Measurements from ENCODE around the gene GPR25. TPM values are rescaled to one million over a fixed set of nuclear protein-coding genes. Genes with fewer than 3 reads are reported as not detected.

The GPR25 gene, protein sequence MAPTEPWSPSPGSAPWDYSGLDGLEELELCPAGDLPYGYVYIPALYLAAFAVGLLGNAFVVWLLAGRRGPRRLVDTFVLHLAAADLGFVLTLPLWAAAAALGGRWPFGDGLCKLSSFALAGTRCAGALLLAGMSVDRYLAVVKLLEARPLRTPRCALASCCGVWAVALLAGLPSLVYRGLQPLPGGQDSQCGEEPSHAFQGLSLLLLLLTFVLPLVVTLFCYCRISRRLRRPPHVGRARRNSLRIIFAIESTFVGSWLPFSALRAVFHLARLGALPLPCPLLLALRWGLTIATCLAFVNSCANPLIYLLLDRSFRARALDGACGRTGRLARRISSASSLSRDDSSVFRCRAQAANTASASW
- not detected in 2 replicates for total RNA-seq (2014; rRNA removed; shearing (Covaris generic); ENCODE audit: low replicate concordance)

DNA sequence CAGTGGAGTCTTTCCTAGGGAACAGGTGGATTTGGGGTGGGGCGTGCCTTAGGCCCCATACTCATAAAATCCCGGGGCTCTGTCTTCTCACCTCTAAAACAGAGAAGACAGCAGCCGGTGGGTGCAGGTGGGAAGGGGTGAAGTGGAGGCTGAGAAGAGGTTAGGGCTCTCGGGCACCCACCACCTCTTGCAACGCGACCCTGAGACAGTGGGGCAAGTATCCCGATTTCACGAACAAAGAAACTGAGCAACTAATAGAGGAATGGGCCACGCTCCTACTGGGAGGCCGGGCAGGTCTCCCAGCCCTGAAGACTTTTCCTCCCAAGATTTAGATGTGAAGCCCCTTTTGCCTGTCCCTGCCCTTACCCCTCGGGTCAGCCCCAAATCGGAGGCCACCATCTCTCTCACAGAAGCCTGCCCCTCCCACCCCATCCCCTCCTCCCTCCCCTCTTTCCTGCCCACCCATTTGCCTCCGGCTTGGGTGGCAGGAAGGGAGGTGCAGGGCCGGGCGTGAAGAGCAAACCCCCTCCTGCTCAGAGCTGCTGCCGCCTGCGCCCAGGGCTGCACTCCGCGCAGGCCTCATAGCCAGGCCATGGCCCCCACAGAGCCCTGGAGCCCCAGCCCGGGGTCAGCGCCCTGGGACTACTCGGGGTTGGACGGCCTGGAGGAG lies at the start of gene GPR25:
Gene GPR25 (plus strand): TSS at position 536 of the 670 bp plus-strand sequence. CDS start 57 bp downstream, at position 593.
- Histone ChIP-seq H4K20me1 (ENCODE audit: insufficient read depth, low read depth, low read length) (no peaks in the 10 kb centered on the region; the same call in 1 of the 2 replicates), H3K4me1 (ENCODE audit: low read length) (peaks cover 10% of the 10 kb centered on the region), H3K36me3 (ENCODE audit: insufficient read depth, low read length) (no peaks in the 10 kb centered on the region), H3K27me3 (ENCODE audit: low read length) (no peaks in the 10 kb centered on the region), H3K9me2 (replicated peaks; ENCODE audit: insufficient read depth, low read length) (no peaks in the 10 kb centered on the region), H3K4me3 (ENCODE audit: low read length) (no peak within 1 kb of the TSS), H3K79me2 (ENCODE audit: low read length) (no peaks in the 10 kb centered on the region), H3K27ac (ENCODE audit: low read length) (no peak within 1 kb of the TSS), H2AFZ (ENCODE audit: low read length) (no peak within 1 kb of the TSS), H3K9me3 (ENCODE audit: low read length) (no peaks in the 10 kb centered on the region), H3K4me2 (ENCODE audit: low read depth, low read length, poor library complexity, severe bottlenecking) (no peak within 1 kb of the TSS), H3K9ac (ENCODE audit: low read length) (no peak within 1 kb of the TSS)
- DNase-seq = no peak

DNA sequence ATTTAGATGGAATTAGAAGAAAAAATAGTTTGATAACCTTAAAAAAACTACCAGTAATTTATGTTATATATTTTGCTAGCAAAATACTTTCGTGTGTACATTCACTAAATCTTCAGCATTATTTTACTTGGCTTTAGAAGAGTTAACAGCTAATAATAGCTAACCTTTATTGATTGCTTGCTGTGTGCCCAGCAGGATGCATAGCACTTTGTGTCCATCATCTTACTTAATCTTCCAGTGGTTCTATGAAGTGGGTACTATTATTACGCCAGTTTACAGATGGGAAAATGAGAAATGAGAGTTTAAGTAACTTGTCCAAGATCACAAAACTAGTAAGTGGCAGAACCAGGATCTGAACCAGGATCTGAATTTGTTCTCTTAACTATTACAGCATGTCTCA lies 41.7 kb upstream of the GPR25 start:
- Histone ChIP-seq H3K9me2 (replicated peaks; ENCODE audit: insufficient read depth, low read length) (no peaks in the 10 kb centered on the region), H3K79me2 (ENCODE audit: low read length) (peaks cover 81% of the 10 kb centered on the region), H3K27me3 (ENCODE audit: low read length) (no peaks in the 10 kb centered on the region), H4K20me1 (ENCODE audit: insufficient read depth, low read depth, low read length) (no peaks in the 10 kb centered on the region), H3K4me3 (ENCODE audit: low read length) (no peak overlapping the region), H3K27ac (ENCODE audit: low read length) (no peak overlapping the region; the same call in 1 of the 2 replicates), H3K9ac (ENCODE audit: low read length) (no peak overlapping the region), H3K9me3 (ENCODE audit: low read length) (no peaks in the 10 kb centered on the region), H3K36me3 (ENCODE audit: insufficient read depth, low read length) (peaks cover 33% of the 10 kb centered on the region), H2AFZ (ENCODE audit: low read length) (no peak overlapping the region), H3K4me1 (ENCODE audit: low read length) (peaks cover 14% of the 10 kb centered on the region; the same call in 1 of the 2 replicates), H3K4me2 (ENCODE audit: low read depth, low read length, poor library complexity, severe bottlenecking) (no peak overlapping the region)
- DNase-seq = no peak

DNA sequence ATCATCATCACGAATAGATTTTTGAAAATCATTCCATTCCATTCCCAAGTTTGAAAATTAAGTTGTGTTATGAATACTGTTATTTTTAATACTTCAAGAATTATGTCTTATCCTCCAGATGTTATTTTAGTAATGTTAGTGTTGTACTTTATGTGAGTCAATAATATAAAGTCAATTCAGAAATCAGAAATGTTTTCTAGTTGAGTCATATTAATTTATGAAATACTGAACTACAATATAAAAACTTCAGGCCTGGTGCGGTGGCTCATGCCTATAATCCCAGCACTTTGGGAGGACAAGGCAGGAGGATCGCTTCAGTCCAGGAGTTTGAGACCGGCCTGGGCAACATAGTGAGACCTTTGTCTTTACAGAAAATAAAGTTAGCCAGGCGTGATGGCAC lies 38.4 kb upstream of the GPR25 start:
- no peak for DNase-seq
- H3K36me3 ChIP-seq (ENCODE audit: insufficient read depth, low read length) = peaks cover 46% of the 10 kb centered on the region
- no peaks in the 10 kb centered on the region for H3K9me2 ChIP-seq (replicated peaks; ENCODE audit: insufficient read depth, low read length)
- H4K20me1 ChIP-seq (ENCODE audit: insufficient read depth, low read depth, low read length) = no peaks in the 10 kb centered on the region
- no peak overlapping the region for H3K9ac ChIP-seq (ENCODE audit: low read length)
- H3K4me2 ChIP-seq (ENCODE audit: low read depth, low read length, poor library complexity, severe bottlenecking) = no peak overlapping the region
- peaks cover 9% of the 10 kb centered on the region for H3K4me1 ChIP-seq (ENCODE audit: low read length)
- H3K4me3 ChIP-seq (ENCODE audit: low read length) = no peak overlapping the region
- H3K27me3 ChIP-seq (ENCODE audit: low read length) = no peaks in the 10 kb centered on the region
- peaks cover 85% of the 10 kb centered on the region for H3K79me2 ChIP-seq (ENCODE audit: low read length)
- H3K27ac ChIP-seq (ENCODE audit: low read length) = no peak overlapping the region
- H3K9me3 ChIP-seq (ENCODE audit: low read length) = no peaks in the 10 kb centered on the region
- H2AFZ ChIP-seq (ENCODE audit: low read length) = no peak overlapping the region

DNA sequence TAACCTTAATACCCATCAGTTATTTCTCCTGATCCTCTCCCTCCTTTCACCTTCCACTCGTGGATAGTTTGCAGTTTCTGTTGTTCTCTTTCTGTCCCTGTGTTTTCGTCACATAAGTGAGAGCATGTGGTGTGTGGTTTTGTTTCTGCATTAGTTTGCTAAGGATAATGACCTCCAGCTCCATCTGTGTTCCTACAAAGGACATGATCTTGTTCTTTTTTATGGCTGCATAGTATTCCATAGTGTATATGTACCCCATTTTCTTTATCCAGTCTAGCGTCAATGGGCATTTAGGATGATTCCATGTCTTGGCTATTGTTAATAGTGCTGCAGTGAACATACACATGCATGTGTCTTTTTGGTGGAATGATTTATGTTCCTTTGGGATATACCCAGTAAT lies 36.6 kb upstream of the GPR25 start:
- H3K4me3 ChIP-seq (ENCODE audit: low read length) = no peak overlapping the region
- no peak overlapping the region for H3K9ac ChIP-seq (ENCODE audit: low read length)
- no peak overlapping the region for H3K27ac ChIP-seq (ENCODE audit: low read length)
- H4K20me1 ChIP-seq (ENCODE audit: insufficient read depth, low read depth, low read length) = no peaks in the 10 kb centered on the region
- no peaks in the 10 kb centered on the region for H3K27me3 ChIP-seq (ENCODE audit: low read length)
- H3K9me2 ChIP-seq (replicated peaks; ENCODE audit: insufficient read depth, low read length) = no peaks in the 10 kb centered on the region
- DNase-seq = no peak
- no peak overlapping the region for H2AFZ ChIP-seq (ENCODE audit: low read length)
- H3K36me3 ChIP-seq (ENCODE audit: insufficient read depth, low read length) = peaks cover 43% of the 10 kb centered on the region
- no peak overlapping the region for H3K4me2 ChIP-seq (ENCODE audit: low read depth, low read length, poor library complexity, severe bottlenecking)
- no peaks in the 10 kb centered on the region for H3K9me3 ChIP-seq (ENCODE audit: low read length)
- peaks cover 82% of the 10 kb centered on the region for H3K79me2 ChIP-seq (ENCODE audit: low read length)
- H3K4me1 ChIP-seq (ENCODE audit: low read length) = peaks cover 6% of the 10 kb centered on the region

DNA sequence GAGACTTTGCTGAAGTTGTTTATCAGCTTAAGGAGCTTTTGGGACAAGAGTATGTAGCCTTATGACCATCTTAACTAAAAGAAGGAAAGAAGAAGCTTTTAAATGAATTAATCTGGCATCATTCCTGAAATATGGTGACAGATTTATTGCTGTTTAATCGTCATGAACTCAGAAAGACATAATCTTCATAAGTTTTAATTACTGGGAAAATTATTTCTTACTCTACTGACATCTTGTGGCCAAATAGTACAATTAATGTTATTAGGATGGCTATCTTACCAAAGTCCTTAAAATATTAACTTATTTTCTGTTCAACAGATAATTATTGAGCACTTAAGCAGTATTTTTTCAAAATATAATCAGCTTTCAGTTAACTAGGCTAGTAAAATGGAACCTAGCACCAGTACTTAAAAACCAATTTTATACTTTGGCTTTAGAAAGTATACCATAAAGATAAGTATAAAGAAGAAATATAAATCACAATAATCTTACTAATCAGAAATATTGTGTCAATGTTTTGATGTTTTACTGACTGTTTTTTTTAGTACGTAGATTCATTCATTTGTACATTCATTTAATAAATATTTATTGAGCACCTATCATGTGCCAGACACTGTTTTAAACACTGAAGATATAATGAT lies 34.7 kb upstream of the GPR25 start:
- Histone ChIP-seq H4K20me1 (ENCODE audit: insufficient read depth, low read depth, low read length) (no peaks in the 10 kb centered on the region), H2AFZ (ENCODE audit: low read length) (no peak overlapping the region), H3K4me3 (ENCODE audit: low read length) (no peak overlapping the region), H3K4me1 (ENCODE audit: low read length) (peaks cover 6% of the 10 kb centered on the region), H3K27ac (ENCODE audit: low read length) (no peak overlapping the region), H3K9ac (ENCODE audit: low read length) (no peak overlapping the region), H3K27me3 (ENCODE audit: low read length) (no peaks in the 10 kb centered on the region), H3K79me2 (ENCODE audit: low read length) (peaks cover 76% of the 10 kb centered on the region), H3K9me3 (ENCODE audit: low read length) (no peaks in the 10 kb centered on the region), H3K9me2 (replicated peaks; ENCODE audit: insufficient read depth, low read length) (no peaks in the 10 kb centered on the region), H3K4me2 (ENCODE audit: low read depth, low read length, poor library complexity, severe bottlenecking) (no peak overlapping the region), H3K36me3 (ENCODE audit: insufficient read depth, low read length) (peaks cover 51% of the 10 kb centered on the region)
- DNase-seq = peak; percentile 71

DNA sequence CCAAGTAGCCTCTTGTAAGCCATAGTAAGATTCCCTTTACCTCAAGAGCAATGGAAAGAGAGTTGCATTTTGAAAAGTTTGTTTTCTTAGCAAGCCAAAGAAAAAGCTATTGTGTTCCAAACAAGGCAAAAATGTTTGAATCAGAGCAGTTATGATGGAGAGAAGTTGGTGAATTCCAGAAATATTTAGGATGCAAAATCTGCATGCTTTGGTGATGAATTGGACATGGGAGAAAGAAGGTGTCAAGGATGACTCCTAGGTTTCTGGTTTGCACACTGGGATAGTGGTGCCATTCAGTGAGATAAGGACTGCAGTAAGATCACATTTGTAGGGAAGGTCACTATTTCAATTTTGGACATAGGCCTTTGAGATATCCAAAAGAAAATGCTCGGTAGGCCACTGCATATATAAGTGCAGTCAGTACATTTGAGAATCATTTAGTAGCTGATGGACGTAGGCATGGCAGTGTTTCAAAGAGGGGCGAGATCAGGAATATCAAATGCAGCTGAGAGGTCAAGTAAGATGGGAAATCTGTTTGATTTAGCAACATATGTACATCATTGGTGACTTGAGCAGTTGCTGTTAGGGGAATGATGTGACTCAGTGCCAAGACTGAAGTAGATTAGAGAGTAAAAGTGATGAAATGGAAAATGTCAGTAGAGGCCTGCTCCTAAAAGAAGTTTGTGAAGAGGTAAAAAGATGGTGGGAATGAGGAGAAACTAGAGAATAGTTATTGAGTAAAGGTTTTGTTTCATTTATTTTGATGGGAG lies 33.9 kb upstream of the GPR25 start:
- Histone ChIP-seq H3K79me2 (ENCODE audit: low read length) (peaks cover 74% of the 10 kb centered on the region), H4K20me1 (ENCODE audit: insufficient read depth, low read depth, low read length) (no peaks in the 10 kb centered on the region), H3K4me3 (ENCODE audit: low read length) (no peak overlapping the region), H3K4me1 (ENCODE audit: low read length) (peaks cover 6% of the 10 kb centered on the region), H2AFZ (ENCODE audit: low read length) (no peak overlapping the region), H3K9me2 (replicated peaks; ENCODE audit: insufficient read depth, low read length) (no peaks in the 10 kb centered on the region), H3K27me3 (ENCODE audit: low read length) (no peaks in the 10 kb centered on the region), H3K27ac (ENCODE audit: low read length) (no peak overlapping the region), H3K9ac (ENCODE audit: low read length) (no peak overlapping the region), H3K9me3 (ENCODE audit: low read length) (no peaks in the 10 kb centered on the region), H3K36me3 (ENCODE audit: insufficient read depth, low read length) (peaks cover 53% of the 10 kb centered on the region), H3K4me2 (ENCODE audit: low read depth, low read length, poor library complexity, severe bottlenecking) (no peak overlapping the region)
- no peak for DNase-seq

DNA sequence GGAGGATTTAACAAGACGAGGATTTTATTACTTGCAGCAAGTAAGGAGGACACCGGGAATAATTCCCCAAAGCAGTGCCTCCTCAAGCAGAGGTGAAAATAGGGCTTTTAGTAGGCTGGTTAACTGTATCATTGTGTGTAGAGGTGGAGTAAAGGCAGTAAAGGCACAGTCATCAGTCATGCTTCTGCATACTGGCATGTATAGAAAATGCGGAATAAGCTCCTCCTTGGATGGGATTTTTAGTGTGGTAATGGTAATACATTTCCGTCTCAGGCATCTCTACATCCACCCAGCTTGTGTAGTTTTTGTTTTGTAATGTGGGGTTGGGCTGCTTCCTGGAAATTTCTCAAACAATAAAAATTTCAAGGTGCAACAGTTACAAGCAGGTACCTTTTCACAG lies 27.4 kb upstream of the GPR25 start:
- Histone ChIP-seq H3K9me2 (replicated peaks; ENCODE audit: insufficient read depth, low read length) (no peaks in the 10 kb centered on the region), H3K36me3 (ENCODE audit: insufficient read depth, low read length) (peaks cover 67% of the 10 kb centered on the region), H3K4me1 (ENCODE audit: low read length) (no peaks in the 10 kb centered on the region), H2AFZ (ENCODE audit: low read length) (no peak overlapping the region), H3K79me2 (ENCODE audit: low read length) (peaks cover 31% of the 10 kb centered on the region), H3K4me3 (ENCODE audit: low read length) (no peak overlapping the region), H4K20me1 (ENCODE audit: insufficient read depth, low read depth, low read length) (no peaks in the 10 kb centered on the region), H3K4me2 (ENCODE audit: low read depth, low read length, poor library complexity, severe bottlenecking) (no peak overlapping the region), H3K27me3 (ENCODE audit: low read length) (no peaks in the 10 kb centered on the region), H3K9me3 (ENCODE audit: low read length) (no peaks in the 10 kb centered on the region), H3K9ac (ENCODE audit: low read length) (no peak overlapping the region), H3K27ac (ENCODE audit: low read length) (no peak overlapping the region)
- DNase-seq = no peak
